Sigmoid colon (tissue), 4 donors: ENCODE measurements around the gene SDCCAG8.

Experiments used
- POLR2AphosphoS5 ChIP-seq, 4 donors: sonication (generic); formaldehyde crosslinking; IDR thresholded peaks; one replicate each; pipeline ENCODE4 v1.6.1; 2017; ENCODE audit warnings: antibody characterized with exemption in 4 of 4
- TF ChIP-seq, protein P1 (sequence below), 4 experiments: fragments of 450-650 bp in 3 of 4; fragments of 200-600 bp in 1 of 4; IDR thresholded peaks; one replicate each; pipeline ENCODE4 v1.5.1; 2016 to 2019; ENCODE audit warnings: antibody characterized with exemption in 4 of 4, mild to moderate bottlenecking in 3 of 4, moderate library complexity in 2 of 4

DNA sequence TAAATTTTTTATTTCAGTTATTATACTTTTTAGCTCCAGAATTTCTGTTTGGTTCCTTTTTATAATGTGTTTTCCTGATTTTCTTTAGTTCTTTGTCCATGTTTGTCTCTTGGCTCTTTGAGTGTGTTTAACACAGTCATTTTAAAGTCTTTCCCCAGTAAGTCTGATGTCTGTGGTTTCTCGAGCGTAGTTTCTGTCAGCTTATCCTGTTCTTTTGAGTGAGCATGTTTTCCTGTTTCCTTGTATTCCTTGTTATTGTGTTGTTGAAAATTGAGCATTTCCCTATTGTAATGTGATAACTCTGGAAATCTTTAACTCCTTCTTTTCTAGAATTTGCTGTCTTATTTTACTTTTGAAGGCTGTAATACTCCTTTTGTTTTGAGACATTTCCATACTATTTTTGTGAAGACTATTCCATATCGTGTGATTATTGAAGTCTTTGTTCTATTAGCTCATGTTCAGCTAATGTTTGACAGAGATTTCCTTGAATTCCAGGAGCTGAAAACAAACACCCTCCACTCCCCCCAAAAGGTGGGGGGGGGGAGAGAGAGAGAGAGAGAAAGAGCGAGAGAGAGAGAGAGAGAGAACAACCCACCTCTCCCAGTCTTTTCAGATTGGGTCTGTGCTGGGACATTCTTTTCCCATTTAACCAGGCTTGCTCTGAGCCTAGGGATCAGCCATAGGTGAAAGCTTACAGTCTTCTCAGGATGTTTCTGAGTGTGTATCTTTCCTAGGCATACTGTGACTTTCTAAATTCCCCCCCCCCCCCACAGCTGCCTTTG lies 38.3 kb downstream of the SDCCAG8 start:
- TF ChIP-seq, protein P1, sequence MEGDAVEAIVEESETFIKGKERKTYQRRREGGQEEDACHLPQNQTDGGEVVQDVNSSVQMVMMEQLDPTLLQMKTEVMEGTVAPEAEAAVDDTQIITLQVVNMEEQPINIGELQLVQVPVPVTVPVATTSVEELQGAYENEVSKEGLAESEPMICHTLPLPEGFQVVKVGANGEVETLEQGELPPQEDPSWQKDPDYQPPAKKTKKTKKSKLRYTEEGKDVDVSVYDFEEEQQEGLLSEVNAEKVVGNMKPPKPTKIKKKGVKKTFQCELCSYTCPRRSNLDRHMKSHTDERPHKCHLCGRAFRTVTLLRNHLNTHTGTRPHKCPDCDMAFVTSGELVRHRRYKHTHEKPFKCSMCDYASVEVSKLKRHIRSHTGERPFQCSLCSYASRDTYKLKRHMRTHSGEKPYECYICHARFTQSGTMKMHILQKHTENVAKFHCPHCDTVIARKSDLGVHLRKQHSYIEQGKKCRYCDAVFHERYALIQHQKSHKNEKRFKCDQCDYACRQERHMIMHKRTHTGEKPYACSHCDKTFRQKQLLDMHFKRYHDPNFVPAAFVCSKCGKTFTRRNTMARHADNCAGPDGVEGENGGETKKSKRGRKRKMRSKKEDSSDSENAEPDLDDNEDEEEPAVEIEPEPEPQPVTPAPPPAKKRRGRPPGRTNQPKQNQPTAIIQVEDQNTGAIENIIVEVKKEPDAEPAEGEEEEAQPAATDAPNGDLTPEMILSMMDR (IDR thresholded peaks at IDR 0.05), result no peak
- TF ChIP-seq POLR2AphosphoS5 (IDR thresholded peaks at IDR 0.05), result no peak
